Measurements from ENCODE around the gene IGSF21. TPM values are rescaled to one million over a fixed set of nuclear protein-coding genes. Genes with fewer than 3 reads are reported as not detected.

The IGSF21 gene
- total RNA-seq, 2 experiments from 2014 or later = not detected

- H3K27me3 Mint-ChIP-seq = no peaks in the 10 kb centered on the region
- H3K9me3 Mint-ChIP-seq = peaks cover 20% of the 10 kb centered on the region
- no peaks in the 10 kb centered on the region for H3K4me1 Mint-ChIP-seq
- H3K27ac Mint-ChIP-seq = no peak overlapping the region
- CTCF ChIA-PET = no interaction called here
- no peak overlapping the region for H3K4me3 Mint-ChIP-seq
- POLR2A ChIA-PET = no interaction called here
- no peak for DNase-seq
- no peaks in the 10 kb centered on the region for H3K36me3 Mint-ChIP-seq (ENCODE audit: low read depth)
Observed at GRCh38 chr1:18229625-18230024, 122.0 kb downstream of the IGSF21 start.

GRCh38 chr1:18230321-18230720 lies 122.7 kb downstream of the IGSF21 start:
- DNase-seq = no peak
- no peaks in the 10 kb centered on the region for H3K27me3 Mint-ChIP-seq
- CTCF ChIA-PET = no interaction called here

GRCh38 chr1:18230840-18231239 lies 123.2 kb downstream of the IGSF21 start:
- no peaks in the 10 kb centered on the region for H3K4me1 Mint-ChIP-seq
- peaks cover 20% of the 10 kb centered on the region for H3K9me3 Mint-ChIP-seq
- no peak overlapping the region for H3K27ac Mint-ChIP-seq
- no peak overlapping the region for H3K4me3 Mint-ChIP-seq
- CTCF ChIA-PET = no interaction called here
- no peak for DNase-seq
- H3K36me3 Mint-ChIP-seq (ENCODE audit: low read depth) = no peaks in the 10 kb centered on the region
- POLR2A ChIA-PET = no interaction called here
- H3K27me3 Mint-ChIP-seq = peaks cover 2% of the 10 kb centered on the region

More at GRCh38 chr1:18230321-18230720, 122.7 kb downstream of the IGSF21 start:
- H3K9me3 Mint-ChIP-seq = peaks cover 20% of the 10 kb centered on the region
- no peak overlapping the region for H3K4me3 Mint-ChIP-seq
- no peaks in the 10 kb centered on the region for H3K4me1 Mint-ChIP-seq
- H3K27ac Mint-ChIP-seq = no peak overlapping the region
- POLR2A ChIA-PET = no interaction called here
- H3K36me3 Mint-ChIP-seq (ENCODE audit: low read depth) = no peaks in the 10 kb centered on the region

GRCh38 chr1:18232052-18232451 lies 124.5 kb downstream of the IGSF21 start:
- Mint-ChIP-seq H3K4me3 (no peak overlapping the region), H3K36me3 (ENCODE audit: low read depth) (no peaks in the 10 kb centered on the region), H3K27me3 (peaks cover 2% of the 10 kb centered on the region), H3K9me3 (peaks cover 20% of the 10 kb centered on the region), H3K27ac (no peak overlapping the region), H3K4me1 (no peaks in the 10 kb centered on the region)
- CTCF ChIA-PET = no interaction called here
- no peak for DNase-seq
- POLR2A ChIA-PET = no interaction called here

GRCh38 chr1:18233176-18233864 lies 125.7 kb downstream of the IGSF21 start:
- no peak for DNase-seq
- Mint-ChIP-seq H3K9me3 (peaks cover 20% of the 10 kb centered on the region), H3K36me3 (ENCODE audit: low read depth) (no peaks in the 10 kb centered on the region), H3K27me3 (peaks cover 2% of the 10 kb centered on the region), H3K4me1 (no peaks in the 10 kb centered on the region), H3K4me3 (no peak overlapping the region), H3K27ac (no peak overlapping the region)
- CTCF ChIA-PET = no interaction called here
- POLR2A ChIA-PET = no interaction called here

GRCh38 chr1:18234790-18235242 lies 127.2 kb downstream of the IGSF21 start:
- Mint-ChIP-seq H3K27ac (no peak overlapping the region), H3K9me3 (peaks cover 20% of the 10 kb centered on the region), H3K27me3 (peaks cover 2% of the 10 kb centered on the region), H3K4me1 (no peaks in the 10 kb centered on the region), H3K4me3 (no peak overlapping the region), H3K36me3 (ENCODE audit: low read depth) (no peaks in the 10 kb centered on the region)
- ChIA-PET POLR2A (no interaction called here), CTCF (interaction anchor here (0.7 kb wide), 1 partner anchor 445 kb away, joined by 4 read pairs; no protein-coding TSS in a partner anchor)
- peak; percentile 8 for DNase-seq

GRCh38 chr1:18237371-18237770 lies 129.8 kb downstream of the IGSF21 start:
- H3K9me3 Mint-ChIP-seq = peaks cover 8% of the 10 kb centered on the region
- CTCF ChIA-PET = no interaction called here

GRCh38 chr1:18238190-18238589 lies 130.6 kb downstream of the IGSF21 start:
- no peak overlapping the region for H3K27ac Mint-ChIP-seq
- no peaks in the 10 kb centered on the region for H3K36me3 Mint-ChIP-seq (ENCODE audit: low read depth)
- H3K4me1 Mint-ChIP-seq = no peaks in the 10 kb centered on the region
- H3K9me3 Mint-ChIP-seq = peaks cover 3% of the 10 kb centered on the region
- CTCF ChIA-PET = no interaction called here
- peaks cover 2% of the 10 kb centered on the region for H3K27me3 Mint-ChIP-seq
- no peak overlapping the region for H3K4me3 Mint-ChIP-seq
- no peak for DNase-seq
- POLR2A ChIA-PET = no interaction called here

More at GRCh38 chr1:18237371-18237770, 129.8 kb downstream of the IGSF21 start:
- POLR2A ChIA-PET = no interaction called here
- no peak for DNase-seq
- Mint-ChIP-seq H3K36me3 (ENCODE audit: low read depth) (no peaks in the 10 kb centered on the region), H3K27ac (no peak overlapping the region), H3K4me1 (no peaks in the 10 kb centered on the region), H3K27me3 (peaks cover 2% of the 10 kb centered on the region), H3K4me3 (no peak overlapping the region)

GRCh38 chr1:18239671-18240070 lies 132.1 kb downstream of the IGSF21 start:
- CTCF ChIA-PET = interaction anchor here (1.3 kb wide), 1 partner anchor 27 kb away, joined by 3 read pairs; no protein-coding TSS in a partner anchor
- no peak for DNase-seq
- POLR2A ChIA-PET = no interaction called here
- Mint-ChIP-seq H3K27ac (no peak overlapping the region), H3K9me3 (no peaks in the 10 kb centered on the region), H3K4me1 (no peaks in the 10 kb centered on the region), H3K27me3 (peaks cover 2% of the 10 kb centered on the region), H3K4me3 (no peak overlapping the region), H3K36me3 (ENCODE audit: low read depth) (no peaks in the 10 kb centered on the region)

GRCh38 chr1:18240906-18241305 lies 133.3 kb downstream of the IGSF21 start:
- ChIA-PET CTCF (interaction anchor here (0.5 kb wide), 1 partner anchor 313 kb away, joined by 3 read pairs; no protein-coding TSS in a partner anchor), POLR2A (no interaction called here)
- Mint-ChIP-seq H3K27me3 (no peaks in the 10 kb centered on the region), H3K4me3 (no peak overlapping the region), H3K36me3 (ENCODE audit: low read depth) (no peaks in the 10 kb centered on the region), H3K4me1 (no peaks in the 10 kb centered on the region), H3K27ac (no peak overlapping the region), H3K9me3 (no peaks in the 10 kb centered on the region)
- DNase-seq = no peak

GRCh38 chr1:18241891-18242290 lies 134.3 kb downstream of the IGSF21 start:
- Mint-ChIP-seq H3K27me3 (no peaks in the 10 kb centered on the region), H3K4me1 (no peaks in the 10 kb centered on the region), H3K9me3 (no peaks in the 10 kb centered on the region), H3K36me3 (ENCODE audit: low read depth) (no peaks in the 10 kb centered on the region), H3K27ac (no peak overlapping the region), H3K4me3 (no peak overlapping the region)
- CTCF ChIA-PET = no interaction called here
- DNase-seq = no peak
- POLR2A ChIA-PET = no interaction called here

GRCh38 chr1:18243503-18244175 lies 136.0 kb downstream of the IGSF21 start:
- no peak overlapping the region for H3K4me3 Mint-ChIP-seq
- no peaks in the 10 kb centered on the region for H3K4me1 Mint-ChIP-seq
- no peaks in the 10 kb centered on the region for H3K9me3 Mint-ChIP-seq
- ChIA-PET CTCF (no interaction called here), POLR2A (no interaction called here)
- no peaks in the 10 kb centered on the region for H3K36me3 Mint-ChIP-seq (ENCODE audit: low read depth)
- no peak overlapping the region for H3K27ac Mint-ChIP-seq
- DNase-seq = no peak
- H3K27me3 Mint-ChIP-seq = no peaks in the 10 kb centered on the region

GRCh38 chr1:18244762-18245161 lies 137.2 kb downstream of the IGSF21 start:
- Mint-ChIP-seq H3K27ac (no peak overlapping the region), H3K36me3 (ENCODE audit: low read depth) (no peaks in the 10 kb centered on the region), H3K27me3 (no peaks in the 10 kb centered on the region), H3K9me3 (no peaks in the 10 kb centered on the region), H3K4me3 (no peak overlapping the region), H3K4me1 (no peaks in the 10 kb centered on the region)
- ChIA-PET POLR2A (no interaction called here), CTCF (no interaction called here)
- DNase-seq = no peak

- DNase-seq = no peak
- Mint-ChIP-seq H3K27ac (no peak overlapping the region), H3K9me3 (no peaks in the 10 kb centered on the region), H3K36me3 (ENCODE audit: low read depth) (no peaks in the 10 kb centered on the region), H3K27me3 (no peaks in the 10 kb centered on the region), H3K4me1 (no peaks in the 10 kb centered on the region), H3K4me3 (no peak overlapping the region)
- CTCF ChIA-PET = no interaction called here
- POLR2A ChIA-PET = no interaction called here
Observed at GRCh38 chr1:18245647-18246046, 138.0 kb downstream of the IGSF21 start.
